HepG2 (cell line): ENCODE measurements around the gene ANKRD10. TPM values are rescaled to one million over a fixed set of nuclear protein-coding genes. Genes with fewer than 3 reads are reported as not detected.

Source experiments
- ASH2L ChIP-seq: fragments of 300-600, 200-600 bp; sonication (generic); IDR thresholded peaks from 2 replicates; pipeline ENCODE4 v1.7.0; 2017; ENCODE audit warnings: low read depth, mild to moderate bottlenecking, moderate library complexity, mixed read lengths, low read length; ENCODE audit not compliant: insufficient read length
- ATF1 ChIP-seq: IDR thresholded peaks from 2 replicates; pipeline ENCODE4 v1.6.1; 2016; ENCODE audit warnings: mild to moderate bottlenecking, control low read depth
- BRF2 ChIP-seq: sonication (generic); formaldehyde crosslinking; IDR thresholded peaks from 2 replicates; pipeline ENCODE4 v1.8.1; 2022; ENCODE audit warnings: mild to moderate bottlenecking, missing genetic modification reagents
- CSRNP1 ChIP-seq: sonication (generic); formaldehyde crosslinking; IDR thresholded peaks from 2 replicates; pipeline ENCODE4 v1.8.1; 2023; ENCODE audit warnings: mild to moderate bottlenecking, missing genetic modification reagents
- DDIT3 ChIP-seq: sonication (generic); formaldehyde crosslinking; IDR thresholded peaks from 2 replicates; pipeline ENCODE4 v1.4.0; 2020; ENCODE audit warnings: mild to moderate bottlenecking, missing genetic modification reagents
- HBP1 ChIP-seq: IDR thresholded peaks from 2 replicates; pipeline ENCODE4 v1.6.1; 2016; ENCODE audit warnings: low read depth, control low read depth
- POGK ChIP-seq: sonication (generic); formaldehyde crosslinking; conservative IDR thresholded peaks from 2 replicates; pipeline ENCODE4 v1.8.0; 2022; ENCODE audit warnings: mild to moderate bottlenecking, moderate library complexity, missing genetic modification reagents
- RNF219 ChIP-seq: sonication (generic); formaldehyde crosslinking; IDR thresholded peaks from 2 replicates; pipeline ENCODE4 v1.5.0; 2020; ENCODE audit warnings: mild to moderate bottlenecking, missing genetic modification reagents
- RXRA ChIP-seq: sonication (generic); formaldehyde crosslinking; IDR thresholded peaks from 2 replicates; pipeline ENCODE4 v1.5.1; 2020; ENCODE audit warnings: missing genetic modification reagents
- TBX3 ChIP-seq: fragments of 450-650 bp; IDR thresholded peaks from 2 replicates; pipeline ENCODE4 v1.6.1; 2017; ENCODE audit warnings: antibody characterized with exemption, mild to moderate bottlenecking, inconsistent platforms, borderline replicate concordance
- ZBTB14 ChIP-seq: sonication (generic); formaldehyde crosslinking; IDR thresholded peaks from 2 replicates; pipeline ENCODE4 v1.4.0; 2020; ENCODE audit warnings: missing genetic modification reagents
- ZFP62 ChIP-seq: sonication (generic); formaldehyde crosslinking; IDR thresholded peaks from 2 replicates; pipeline ENCODE4 v1.4.0; 2020; ENCODE audit warnings: missing genetic modification reagents
- ZNF766 ChIP-seq: sonication (generic); formaldehyde crosslinking; IDR thresholded peaks from 2 replicates; pipeline ENCODE4 v1.5.0; 2020; ENCODE audit warnings: missing genetic modification reagents, borderline replicate concordance
- ZSCAN25 ChIP-seq: sonication (generic); formaldehyde crosslinking; IDR thresholded peaks from 2 replicates; pipeline ENCODE4 v1.8.0; 2022; ENCODE audit warnings: mild to moderate bottlenecking, missing genetic modification reagents
- polyA plus RNA-seq, 8 experiments: library from polyadenylated mRNA; depleted of rRNA in 3 of 8; stranded (reverse) in 7 of 8; unstranded in 1 of 8; fragments of >200 nt; fragmentation: Illumina TruSeq in 4 of 8; extraction: Trizol in 4 of 8; gene quantifications; 2 replicates each; pipeline versions ENCODE4 v1.2.1 to v1.2.3, GENCODE V29; 2011 to 2016; ENCODE audit warnings: low read depth in 4 of 8, missing spikeins in 1 of 8, mixed read lengths in 1 of 8; ENCODE audit not compliant: insufficient read depth in 1 of 8
- total RNA-seq, 5 experiments: library from RNA; depleted of rRNA; stranded (reverse); fragments of >200 nt; fragmentation: Illumina TruSeq; extraction: Trizol; gene quantifications; 2 replicates each; pipeline ENCODE4 v1.2.3, GENCODE V29; 2016; ENCODE audit warnings: low read depth in 1 of 5

ANKRD10 gene
- total and polyA plus RNA-seq, 2 of the 13 experiments (the other 11 are each of a cell fraction or from before 2014, with no cell fraction given): 108 to 115 TPM

- TF ChIP-seq BRF2 (CRISPR knock-in tag): no peak
- 0 out of 2 replicates have a peak, but pooled peaks have one; percentile 24 for TF ChIP-seq ZNF766 (CRISPR knock-in tag)
- no peak for TF ChIP-seq ATF1 (CRISPR knock-in tag)
- peak; percentile 46; the same call in 1 of the 2 replicates for TF ChIP-seq RXRA (CRISPR knock-in tag)
- TF ChIP-seq HBP1 (CRISPR knock-in tag): no peak
- no peak for TF ChIP-seq ZFP62
- TF ChIP-seq ZBTB14 (CRISPR knock-in tag): no peak; the same call in 1 of the 2 replicates
- TF ChIP-seq TBX3: no peak
- no peak for TF ChIP-seq POGK (CRISPR knock-in tag)
- TF ChIP-seq ZSCAN25 (CRISPR knock-in tag): no peak
- peak; percentile 46; the same call in 1 of the 2 replicates for TF ChIP-seq CSRNP1 (CRISPR knock-in tag)
- TF ChIP-seq DDIT3: no peak
- TF ChIP-seq RNF219 (CRISPR knock-in tag): no peak
- peak; percentile 42 for TF ChIP-seq ASH2L
Measured at GRCh38 chr13:110915057-110915873, at the start of gene ANKRD10 (continued).
